Cardiac fibroblast (primary cell): ENCODE results near the gene PTTG1.

Experiments used
- DNase-seq, 2 donors: peaks; one replicate each; pipeline versions ENCODE4 v3.0.0 to v3.0.0-alpha.2; 2010; ENCODE audit warnings: low read depth in 2 of 2
- H3K4me3 ChIP-seq, 2 donors: replicated peaks in 1 of 2; 1 replicate in 1 of 2; 2 replicates in 1 of 2; pipeline ENCODE4 v1.5.1; 2011; ENCODE audit warnings: low read depth in 2 of 2, low read length in 2 of 2, mild to moderate bottlenecking in 2 of 2, moderate library complexity in 1 of 2
- TF ChIP-seq, protein P1 (sequence below): IDR thresholded peaks from one replicate; pipeline ENCODE4 v1.5.1; 2011; ENCODE audit warnings: low read depth, mild to moderate bottlenecking, low read length, inconsistent platforms

Gene PTTG1

GRCh38 chr5:160452036-160452435 lies 30.4 kb downstream of the PTTG1 start:
- TF ChIP-seq, protein P1, sequence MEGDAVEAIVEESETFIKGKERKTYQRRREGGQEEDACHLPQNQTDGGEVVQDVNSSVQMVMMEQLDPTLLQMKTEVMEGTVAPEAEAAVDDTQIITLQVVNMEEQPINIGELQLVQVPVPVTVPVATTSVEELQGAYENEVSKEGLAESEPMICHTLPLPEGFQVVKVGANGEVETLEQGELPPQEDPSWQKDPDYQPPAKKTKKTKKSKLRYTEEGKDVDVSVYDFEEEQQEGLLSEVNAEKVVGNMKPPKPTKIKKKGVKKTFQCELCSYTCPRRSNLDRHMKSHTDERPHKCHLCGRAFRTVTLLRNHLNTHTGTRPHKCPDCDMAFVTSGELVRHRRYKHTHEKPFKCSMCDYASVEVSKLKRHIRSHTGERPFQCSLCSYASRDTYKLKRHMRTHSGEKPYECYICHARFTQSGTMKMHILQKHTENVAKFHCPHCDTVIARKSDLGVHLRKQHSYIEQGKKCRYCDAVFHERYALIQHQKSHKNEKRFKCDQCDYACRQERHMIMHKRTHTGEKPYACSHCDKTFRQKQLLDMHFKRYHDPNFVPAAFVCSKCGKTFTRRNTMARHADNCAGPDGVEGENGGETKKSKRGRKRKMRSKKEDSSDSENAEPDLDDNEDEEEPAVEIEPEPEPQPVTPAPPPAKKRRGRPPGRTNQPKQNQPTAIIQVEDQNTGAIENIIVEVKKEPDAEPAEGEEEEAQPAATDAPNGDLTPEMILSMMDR, result no peak
- DNase-seq, result no peak
- H3K4me3 ChIP-seq, result no peak overlapping the region

DNA sequence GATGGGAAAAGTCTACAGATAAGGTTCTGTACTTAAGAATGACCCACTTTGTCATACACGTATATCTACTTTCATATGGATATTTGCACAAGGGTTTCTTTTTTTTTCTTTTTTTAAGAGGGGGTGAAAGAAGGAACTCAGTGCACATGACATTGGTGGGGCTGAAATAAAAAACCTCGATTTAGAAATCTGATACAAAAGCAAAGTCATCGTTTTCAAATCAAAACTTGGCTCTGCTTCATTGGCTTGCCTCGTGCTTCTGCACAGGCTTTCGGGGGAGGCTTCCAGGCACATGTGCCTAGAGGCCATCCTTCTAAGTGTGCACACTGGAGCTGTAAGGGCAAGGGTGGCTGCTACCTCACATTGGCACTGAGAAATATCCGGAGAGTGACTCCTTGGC lies 31.1 kb downstream of the PTTG1 start:
- H3K4me3 ChIP-seq, result no peak overlapping the region
- TF ChIP-seq, protein P1, result no peak
- no peak for DNase-seq

DNA sequence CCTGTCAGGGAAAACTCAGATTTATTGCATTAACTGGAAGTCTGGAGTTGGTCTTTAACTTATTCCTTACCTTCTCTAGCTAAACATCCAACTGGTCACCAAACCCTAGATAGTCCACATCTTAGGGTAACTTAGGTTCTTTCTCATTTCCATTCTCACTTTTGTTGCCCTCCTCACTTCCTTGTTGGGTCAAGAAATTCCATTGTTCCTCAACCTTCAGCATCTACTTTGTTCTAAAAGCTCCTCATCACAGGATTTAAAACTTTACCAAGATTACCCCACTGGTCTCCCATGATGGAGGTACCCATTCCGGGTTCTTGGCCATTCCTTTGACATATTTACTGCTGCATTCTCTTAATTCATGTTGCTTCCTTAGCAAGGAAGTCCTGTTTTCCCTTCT lies 32.1 kb downstream of the PTTG1 start:
- H3K4me3 ChIP-seq, result no peak overlapping the region
- no peak for DNase-seq
- TF ChIP-seq, protein P1, result no peak

GRCh38 chr5:160455600-160455999 lies 33.9 kb downstream of the PTTG1 start:
- H3K4me3 ChIP-seq, result no peak overlapping the region
- TF ChIP-seq, protein P1, result no peak
- DNase-seq, result no peak

DNA sequence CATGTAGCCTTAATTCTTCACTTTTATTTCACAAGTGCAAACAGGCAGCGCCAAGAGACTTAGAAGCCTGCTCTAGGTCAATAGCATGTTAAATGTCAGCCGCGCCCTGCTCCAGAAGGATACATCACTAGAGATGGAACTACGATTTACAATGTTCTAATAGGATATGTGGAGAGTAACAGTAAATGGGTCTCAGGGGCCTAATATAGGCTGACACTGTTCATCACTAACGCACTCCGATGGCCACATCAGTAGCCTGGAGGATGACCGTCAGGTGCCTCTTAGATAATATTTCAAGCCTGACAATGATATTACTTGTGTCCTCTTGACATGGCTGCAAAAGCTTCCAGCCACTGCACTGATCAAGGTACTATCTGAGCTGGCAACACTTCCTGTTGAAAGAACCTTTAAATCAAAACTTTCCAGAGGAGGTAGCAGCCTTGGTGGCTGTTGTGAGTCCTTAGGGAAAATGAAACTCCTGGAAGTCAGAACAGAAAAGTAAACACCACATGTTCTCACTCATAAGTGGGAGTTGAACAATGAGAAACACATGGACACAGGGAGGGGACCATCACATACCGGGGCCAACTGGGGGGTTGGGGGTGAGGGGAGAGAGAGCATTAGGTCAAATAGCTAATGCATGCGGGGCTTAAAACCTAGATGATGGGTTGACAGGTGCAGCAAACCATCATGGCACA lies 35.0 kb downstream of the PTTG1 start:
- no peak overlapping the region for H3K4me3 ChIP-seq
- TF ChIP-seq, protein P1, result no peak
- DNase-seq, result no peak

- no peak overlapping the region for H3K4me3 ChIP-seq
- TF ChIP-seq, protein P1, result no peak
- no peak for DNase-seq
Measured at GRCh38 chr5:160457252-160457651, 35.6 kb downstream of the PTTG1 start.
